OCI-LY1 (cell line): Measurements from ENCODE around the gene PRSS1.

Source experiments
- EZH2 ChIP-seq: fragments of 200-600 bp; sonication (generic), shearing (Covaris generic); IDR thresholded peaks from 2 replicates; pipeline ENCODE4 v1.8.0; 2017; ENCODE audit warnings: borderline replicate concordance, mixed run types, mild to moderate bottlenecking, antibody characterized with exemption, low read length, moderate library complexity, mixed read lengths
- TF ChIP-seq, protein P1 (sequence below): fragments of 200-600 bp; sonication (generic), shearing (Covaris generic); IDR thresholded peaks from 2 replicates; pipeline ENCODE4 v1.5.1; 2017; ENCODE audit warnings: mild to moderate bottlenecking, antibody characterized with exemption, low read length, moderate library complexity, mixed read lengths

DNA sequence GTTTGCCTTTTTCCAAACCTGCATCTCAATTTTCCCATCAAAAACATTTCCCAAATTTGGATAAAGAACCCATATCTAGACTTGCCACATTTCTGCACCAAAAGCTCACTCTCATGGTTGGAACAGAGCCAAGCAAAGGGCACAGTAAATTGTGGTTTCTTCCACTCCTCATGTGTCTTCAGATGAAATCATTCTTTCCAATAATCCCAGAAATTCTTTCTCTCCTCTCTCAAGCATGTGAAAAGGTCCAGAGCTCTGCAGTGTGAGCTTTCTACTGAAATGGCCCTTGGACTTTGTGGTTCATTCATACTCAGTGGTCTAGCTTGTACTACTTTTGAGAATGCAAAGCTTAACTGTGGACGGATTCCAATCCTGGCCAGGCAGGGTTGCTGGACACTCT, 41.3 kb downstream of the PRSS1 start:
- TF ChIP-seq, protein P1, sequence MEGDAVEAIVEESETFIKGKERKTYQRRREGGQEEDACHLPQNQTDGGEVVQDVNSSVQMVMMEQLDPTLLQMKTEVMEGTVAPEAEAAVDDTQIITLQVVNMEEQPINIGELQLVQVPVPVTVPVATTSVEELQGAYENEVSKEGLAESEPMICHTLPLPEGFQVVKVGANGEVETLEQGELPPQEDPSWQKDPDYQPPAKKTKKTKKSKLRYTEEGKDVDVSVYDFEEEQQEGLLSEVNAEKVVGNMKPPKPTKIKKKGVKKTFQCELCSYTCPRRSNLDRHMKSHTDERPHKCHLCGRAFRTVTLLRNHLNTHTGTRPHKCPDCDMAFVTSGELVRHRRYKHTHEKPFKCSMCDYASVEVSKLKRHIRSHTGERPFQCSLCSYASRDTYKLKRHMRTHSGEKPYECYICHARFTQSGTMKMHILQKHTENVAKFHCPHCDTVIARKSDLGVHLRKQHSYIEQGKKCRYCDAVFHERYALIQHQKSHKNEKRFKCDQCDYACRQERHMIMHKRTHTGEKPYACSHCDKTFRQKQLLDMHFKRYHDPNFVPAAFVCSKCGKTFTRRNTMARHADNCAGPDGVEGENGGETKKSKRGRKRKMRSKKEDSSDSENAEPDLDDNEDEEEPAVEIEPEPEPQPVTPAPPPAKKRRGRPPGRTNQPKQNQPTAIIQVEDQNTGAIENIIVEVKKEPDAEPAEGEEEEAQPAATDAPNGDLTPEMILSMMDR: no peak
- TF ChIP-seq EZH2: no peak
